Measurements from ENCODE around the gene KCNE4.

The KCNE4 gene

DNA sequence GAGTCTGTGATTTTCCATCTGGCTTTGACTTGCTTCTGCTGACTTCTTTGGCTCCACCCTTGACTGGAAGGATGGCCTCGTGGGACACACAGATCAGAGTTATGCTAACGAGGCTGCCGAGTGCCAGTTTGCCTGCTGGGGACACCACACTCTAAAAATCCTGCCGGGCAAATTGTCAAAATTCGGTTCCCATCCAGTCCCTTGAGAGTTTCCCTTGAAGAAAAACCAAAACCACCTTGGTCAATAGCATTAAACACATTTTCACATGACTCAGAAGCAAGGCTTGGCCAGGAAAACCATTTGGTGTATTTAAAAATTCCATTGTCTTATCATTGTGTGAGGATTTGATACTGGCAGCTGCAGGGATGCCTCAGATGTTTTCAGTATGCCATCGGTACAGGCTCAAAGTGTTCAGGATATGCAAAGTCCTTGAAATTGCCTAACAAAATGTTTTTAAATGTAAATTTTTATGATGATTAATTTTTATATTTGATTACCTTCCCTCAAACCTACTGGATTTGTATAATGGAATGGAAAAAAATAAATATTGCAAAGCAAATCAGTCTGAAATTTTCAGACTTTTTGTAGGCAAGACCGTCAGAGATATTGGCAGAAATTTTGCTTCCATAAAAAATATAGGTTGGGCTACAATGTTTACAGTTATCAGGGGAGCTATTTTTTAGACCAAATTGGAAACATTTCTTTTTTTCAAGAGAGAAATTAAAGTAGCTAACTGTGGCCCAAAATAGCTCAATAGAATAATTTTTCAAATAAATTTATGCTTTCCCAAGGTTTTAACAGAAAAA, 41.6 kb downstream of the KCNE4 start:
- Histone ChIP-seq H3K9me2 (replicated peaks; ENCODE audit: low read depth, low read length) (no peaks in the 10 kb centered on the region), H3K9me3 (ENCODE audit: insufficient read depth, low read depth, low read length) (no peaks in the 10 kb centered on the region), H3K9ac (ENCODE audit: low read depth, low read length, poor library complexity, severe bottlenecking) (no peak overlapping the region), H4K20me1 (ENCODE audit: insufficient read depth, low read length, poor library complexity, severe bottlenecking) (no peaks in the 10 kb centered on the region), H3K4me3 (ENCODE audit: low read length, poor library complexity, severe bottlenecking) (no peak overlapping the region), H3K36me3 (ENCODE audit: insufficient read depth, low read length) (no peaks in the 10 kb centered on the region), H3K27me3 (ENCODE audit: insufficient read depth, low read length, poor library complexity, severe bottlenecking) (no peaks in the 10 kb centered on the region), H3F3A (ENCODE audit: low read depth) (no peaks in the 10 kb centered on the region), H2AFZ (ENCODE audit: low read length) (no peak overlapping the region), H3K4me1 (ENCODE audit: insufficient read depth, low read length, poor library complexity, severe bottlenecking) (peaks cover 9% of the 10 kb centered on the region), H3K79me2 (ENCODE audit: insufficient read depth, low read length) (no peaks in the 10 kb centered on the region), H3K4me2 (ENCODE audit: low read depth, low read length, poor library complexity, severe bottlenecking) (no peak overlapping the region)
- TF ChIP-seq EZH2phosphoT487 (IDR thresholded peaks at IDR 0.05; ENCODE audit: borderline replicate concordance) (no peak), CTCF (conservative IDR thresholded peaks at IDR 0.05; ENCODE audit: low read length) (no peak)

- Histone ChIP-seq H3F3A (ENCODE audit: low read depth) (no peaks in the 10 kb centered on the region), H4K20me1 (ENCODE audit: insufficient read depth, low read length, poor library complexity, severe bottlenecking) (no peaks in the 10 kb centered on the region), H3K4me2 (ENCODE audit: low read depth, low read length, poor library complexity, severe bottlenecking) (no peak overlapping the region), H3K36me3 (ENCODE audit: insufficient read depth, low read length) (no peaks in the 10 kb centered on the region), H3K27me3 (ENCODE audit: insufficient read depth, low read length, poor library complexity, severe bottlenecking) (no peaks in the 10 kb centered on the region), H3K4me3 (ENCODE audit: low read length, poor library complexity, severe bottlenecking) (no peak overlapping the region), H2AFZ (ENCODE audit: low read length) (0 out of 2 replicates have a peak overlapping the region, but pooled peaks have one; percentile 12), H3K79me2 (ENCODE audit: insufficient read depth, low read length) (no peaks in the 10 kb centered on the region), H3K4me1 (ENCODE audit: insufficient read depth, low read length, poor library complexity, severe bottlenecking) (peaks cover 9% of the 10 kb centered on the region), H3K9me2 (replicated peaks; ENCODE audit: low read depth, low read length) (no peaks in the 10 kb centered on the region), H3K9ac (ENCODE audit: low read depth, low read length, poor library complexity, severe bottlenecking) (no peak overlapping the region), H3K9me3 (ENCODE audit: insufficient read depth, low read depth, low read length) (no peaks in the 10 kb centered on the region)
- TF ChIP-seq CTCF (conservative IDR thresholded peaks at IDR 0.05; ENCODE audit: low read length) (no peak), EZH2phosphoT487 (IDR thresholded peaks at IDR 0.05; ENCODE audit: borderline replicate concordance) (no peak)
Measured at GRCh38 chr2:223095207-223095606, 43.2 kb downstream of the KCNE4 start.

- TF ChIP-seq CTCF (conservative IDR thresholded peaks at IDR 0.05; ENCODE audit: low read length) (no peak), EZH2phosphoT487 (IDR thresholded peaks at IDR 0.05; ENCODE audit: borderline replicate concordance) (no peak)
- H2AFZ ChIP-seq (ENCODE audit: low read length) = no peak overlapping the region
- peaks cover 11% of the 10 kb centered on the region for H3K4me1 ChIP-seq (ENCODE audit: insufficient read depth, low read length, poor library complexity, severe bottlenecking)
- no peak overlapping the region for H3K9ac ChIP-seq (ENCODE audit: low read depth, low read length, poor library complexity, severe bottlenecking)
- no peak overlapping the region for H3K4me2 ChIP-seq (ENCODE audit: low read depth, low read length, poor library complexity, severe bottlenecking)
- no peaks in the 10 kb centered on the region for H3K9me2 ChIP-seq (replicated peaks; ENCODE audit: low read depth, low read length)
- no peaks in the 10 kb centered on the region for H3K27me3 ChIP-seq (ENCODE audit: insufficient read depth, low read length, poor library complexity, severe bottlenecking)
- no peaks in the 10 kb centered on the region for H3K36me3 ChIP-seq (ENCODE audit: insufficient read depth, low read length)
- no peak overlapping the region for H3K4me3 ChIP-seq (ENCODE audit: low read length, poor library complexity, severe bottlenecking)
- H3K79me2 ChIP-seq (ENCODE audit: insufficient read depth, low read length) = no peaks in the 10 kb centered on the region
- H3F3A ChIP-seq (ENCODE audit: low read depth) = no peaks in the 10 kb centered on the region
- no peaks in the 10 kb centered on the region for H4K20me1 ChIP-seq (ENCODE audit: insufficient read depth, low read length, poor library complexity, severe bottlenecking)
- H3K9me3 ChIP-seq (ENCODE audit: insufficient read depth, low read depth, low read length) = no peaks in the 10 kb centered on the region
Measured at GRCh38 chr2:223096235-223096970, 44.4 kb downstream of the KCNE4 start.
